Muscle of arm (tissue), 12 donors: Measurements from ENCODE around the gene DSC2. TPM values are rescaled to one million over a fixed set of nuclear protein-coding genes. Genes with fewer than 3 reads are reported as not detected.

ENCODE experiments used
- DNase-seq: peaks from one replicate; pipeline ENCODE4 v3.0.0-alpha.2; 2013
- polyA plus RNA-seq, 12 donors: library from polyadenylated mRNA; unstranded; fragments of 120-200 nt; gene quantifications; one replicate each; pipeline ENCODE4 v1.2.1, GENCODE V29; 2013; ENCODE audit not compliant: insufficient read length in 12 of 12

The DSC2 gene
- polyA plus RNA-seq, 12 donors, result 4.2 to 35.1 (median 7.0) TPM; not detected in 1

DNA sequence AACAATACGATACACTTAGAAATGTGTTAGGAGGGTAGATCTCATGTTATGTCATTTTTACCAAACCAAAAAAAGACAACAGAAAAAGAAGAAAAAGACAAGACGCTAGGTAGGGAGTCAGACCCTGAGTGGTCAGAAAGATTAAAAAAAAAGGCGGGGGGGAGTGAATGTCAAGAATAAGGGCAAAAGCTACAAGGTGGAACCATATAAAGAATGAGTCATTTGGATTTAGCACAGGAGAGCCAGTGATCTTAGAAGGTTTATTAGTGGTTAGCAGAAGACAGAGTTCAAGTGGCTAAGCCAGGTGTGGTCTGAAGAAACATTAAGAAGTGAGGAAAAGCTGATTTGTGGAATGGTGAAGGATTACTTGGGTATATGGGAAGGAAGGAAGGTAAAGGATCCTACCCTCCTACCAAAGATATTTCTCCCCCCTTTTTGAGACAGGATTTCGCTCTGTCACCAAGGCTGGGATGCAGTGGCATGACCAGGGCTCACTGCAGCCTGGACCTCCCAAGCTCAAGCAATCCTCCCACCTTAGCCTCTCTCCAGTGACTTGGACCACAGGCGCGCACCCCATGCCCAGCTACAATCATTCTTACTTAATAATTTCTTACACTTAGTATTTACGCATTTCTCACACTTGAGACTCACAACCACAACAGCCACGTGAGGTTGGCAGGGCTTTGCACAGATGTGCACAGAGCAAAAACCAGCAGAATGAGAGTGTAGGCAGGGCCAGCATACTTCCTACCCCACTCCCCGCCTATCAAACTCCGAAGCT, 2.6 kb downstream of the DSC2 start:
- no peak for DNase-seq

DNA sequence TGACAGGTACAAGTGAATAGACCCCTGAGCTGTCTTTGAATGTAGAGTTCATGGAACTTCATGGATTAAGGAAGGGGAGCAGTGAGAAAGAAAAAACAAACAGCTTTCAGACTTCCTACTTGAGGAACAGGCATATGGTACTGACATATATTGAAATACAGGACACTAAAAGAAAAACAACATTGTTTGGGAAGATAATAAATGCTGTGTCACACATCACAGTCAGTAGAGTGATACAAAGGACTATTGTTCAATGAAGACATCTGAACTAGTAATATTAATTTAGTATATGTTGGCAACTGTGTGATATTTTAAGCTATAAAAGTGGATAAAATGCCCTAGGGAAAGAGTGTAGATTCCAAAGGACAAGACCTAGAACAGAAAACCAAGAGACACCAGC, 3.3 kb downstream of the DSC2 start:
- DNase-seq, result no peak

DNA sequence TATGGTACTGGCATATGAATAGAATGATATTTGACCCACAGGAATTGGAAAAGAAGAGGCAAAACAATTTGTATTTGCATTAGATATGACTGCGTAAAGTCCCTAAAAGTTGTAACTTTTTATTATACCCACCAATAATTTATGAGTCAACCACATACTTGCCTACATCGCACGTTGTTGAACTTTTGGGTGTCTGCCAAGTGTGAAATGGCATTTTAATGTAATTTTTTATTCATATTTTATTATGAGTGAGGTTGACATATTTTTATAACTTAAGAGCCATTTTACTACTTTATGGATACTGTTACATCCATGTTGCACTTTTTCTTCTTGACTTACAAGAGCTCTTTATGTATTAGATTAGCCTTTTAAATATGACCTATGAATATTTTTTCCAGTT, 4.6 kb downstream of the DSC2 start:
- DNase-seq, result no peak

DNA sequence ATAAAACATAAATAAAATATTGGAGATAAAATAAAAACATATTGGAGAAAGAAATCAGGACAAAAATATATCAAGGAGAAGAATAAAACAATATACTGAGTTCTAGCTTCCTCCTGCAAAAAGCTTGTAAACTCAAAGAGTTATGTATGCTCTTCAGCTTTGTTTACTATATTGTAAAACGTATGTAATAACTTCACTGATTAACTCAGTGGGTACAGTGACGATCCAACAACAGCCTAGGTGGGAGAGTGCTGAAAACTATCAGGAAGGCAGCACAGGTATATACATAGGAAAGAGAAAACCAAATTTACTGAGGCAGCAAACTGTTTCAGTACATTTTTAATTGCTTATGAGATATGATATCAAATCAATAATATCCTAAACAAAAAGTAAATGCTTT, 8.3 kb downstream of the DSC2 start:
- no peak for DNase-seq

DNA sequence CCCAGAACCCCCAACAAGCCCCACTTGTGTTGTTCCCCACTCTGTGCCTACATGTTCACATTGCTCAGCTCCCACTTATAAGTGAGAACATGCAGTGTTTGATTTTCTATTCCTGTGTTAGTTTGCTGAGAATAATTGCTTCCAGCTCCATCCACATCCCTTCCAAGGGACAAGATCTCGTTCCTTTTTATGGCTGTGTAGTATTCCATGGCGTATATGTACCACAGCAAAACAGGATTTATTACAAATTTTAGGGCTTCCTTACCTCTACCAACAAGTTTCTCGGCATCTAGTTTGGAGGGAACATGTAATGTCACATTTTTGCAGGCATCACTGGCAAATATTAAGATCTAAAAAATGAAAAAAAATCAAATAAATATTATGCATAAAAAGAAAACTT, 8.9 kb downstream of the DSC2 start:
- DNase-seq, result no peak

DNA sequence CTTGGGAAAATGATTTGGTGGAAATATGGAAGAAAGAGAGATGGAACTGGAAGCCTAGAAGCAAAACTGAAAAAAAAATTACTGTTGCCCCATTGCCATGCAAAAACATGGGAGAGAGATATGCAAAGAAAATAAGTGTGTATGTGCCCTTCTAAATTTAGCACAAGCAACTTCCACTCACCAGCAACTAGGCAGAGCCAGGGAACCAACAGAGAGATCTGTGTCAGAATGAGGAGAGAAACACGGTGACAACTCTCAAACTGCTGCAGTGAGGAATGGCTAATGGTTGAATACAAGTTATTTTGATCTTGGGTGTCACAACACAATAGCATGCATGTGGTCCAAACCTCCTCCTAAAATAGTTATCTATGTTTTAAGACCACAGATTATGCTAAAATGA, 10.9 kb downstream of the DSC2 start:
- DNase-seq, result no peak

DNA sequence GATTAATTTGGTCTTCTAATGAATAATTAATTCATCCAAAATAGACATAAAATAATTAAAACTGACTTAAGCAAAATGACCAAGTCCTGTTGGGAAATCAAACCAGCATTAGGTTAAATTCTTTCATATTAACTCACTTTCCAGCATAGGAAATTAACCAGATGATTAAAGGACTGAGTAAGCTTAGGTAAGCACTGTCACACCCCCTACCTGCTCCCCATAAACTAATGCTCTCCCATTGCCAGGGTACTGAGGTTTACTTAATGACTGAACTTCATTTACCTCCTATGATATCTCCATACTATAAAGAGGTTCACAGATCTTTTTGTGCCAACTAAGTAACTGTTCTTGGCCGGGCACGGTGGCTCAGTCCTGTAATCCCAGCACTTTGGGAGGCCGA, 13.7 kb downstream of the DSC2 start:
- no peak for DNase-seq

DNA sequence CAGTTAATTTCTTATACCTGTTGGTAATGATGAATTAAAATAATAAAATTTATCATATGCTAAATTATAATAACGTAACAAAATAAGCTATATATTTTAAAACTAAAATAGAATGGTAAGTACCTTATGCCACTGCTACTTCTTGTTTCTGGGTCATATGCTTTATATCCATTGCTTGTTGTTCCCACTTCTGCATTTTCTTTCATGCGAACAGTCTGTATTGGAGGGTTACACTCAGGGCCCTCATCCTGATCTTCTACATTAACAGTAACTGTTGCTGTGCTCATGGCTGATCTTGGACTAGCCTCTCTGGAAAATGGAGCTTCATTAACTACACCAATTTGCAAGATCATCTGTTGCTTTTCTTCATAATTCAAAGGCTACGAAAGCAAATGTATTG, 22.2 kb downstream of the DSC2 start:
- DNase-seq, result no peak

DNA sequence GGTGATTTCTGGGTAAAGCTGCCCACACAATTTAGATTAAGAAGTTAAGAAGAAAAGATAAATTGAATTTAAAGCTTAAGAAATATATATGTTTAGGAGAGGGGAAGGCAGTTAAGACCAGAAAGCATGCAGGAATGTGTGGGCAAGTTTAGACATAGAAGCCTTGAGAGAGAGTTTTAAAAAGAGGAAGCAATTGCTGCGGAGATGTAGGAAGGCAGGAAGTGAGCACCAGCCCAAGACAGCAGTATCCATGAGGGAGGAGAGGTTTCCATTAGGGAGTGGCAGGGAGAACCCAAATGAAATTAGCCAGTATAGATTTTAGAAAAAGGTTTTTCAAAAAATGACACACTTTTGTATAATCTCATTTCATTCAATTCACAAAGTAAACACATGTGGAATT, 24.3 kb downstream of the DSC2 start:
- no peak for DNase-seq

DNA sequence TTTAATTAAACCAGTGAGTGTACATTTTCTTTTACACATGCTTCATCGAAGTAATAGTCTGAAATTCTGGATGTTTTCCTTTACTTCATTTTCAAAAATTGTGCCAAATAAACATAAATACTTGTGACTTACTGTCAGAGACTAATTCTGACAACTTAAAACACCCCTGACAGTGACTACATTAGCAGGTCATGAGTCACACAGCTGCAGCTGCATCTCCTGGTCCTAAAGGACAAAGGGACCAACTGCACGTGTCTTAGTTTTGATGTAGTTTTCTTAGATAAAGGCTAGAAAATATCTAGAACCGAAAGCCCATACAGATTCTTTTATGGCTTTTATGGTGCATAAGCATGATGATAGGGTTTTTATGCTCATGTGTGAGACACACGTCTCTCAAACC, 30.0 kb downstream of the DSC2 start:
- DNase-seq, result no peak

DNA sequence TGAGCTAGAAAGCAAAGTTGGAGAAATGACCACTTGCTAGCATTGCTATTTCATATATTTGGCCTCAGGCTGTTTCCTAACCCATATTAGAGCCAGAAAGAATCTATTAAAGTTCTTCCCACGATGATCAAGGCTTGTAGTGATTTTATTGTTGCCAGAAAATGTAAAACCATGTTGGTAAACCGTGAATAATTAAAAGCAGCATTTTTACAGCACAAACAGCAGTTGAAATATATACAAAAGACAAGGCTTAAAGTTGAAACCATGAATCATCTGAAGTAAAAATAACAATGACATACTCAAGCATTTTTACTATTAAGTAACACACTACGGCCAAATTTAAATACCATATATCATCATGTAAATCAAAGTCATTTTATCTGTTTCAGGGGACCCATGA, 32.0 kb downstream of the DSC2 start:
- no peak for DNase-seq

DNA sequence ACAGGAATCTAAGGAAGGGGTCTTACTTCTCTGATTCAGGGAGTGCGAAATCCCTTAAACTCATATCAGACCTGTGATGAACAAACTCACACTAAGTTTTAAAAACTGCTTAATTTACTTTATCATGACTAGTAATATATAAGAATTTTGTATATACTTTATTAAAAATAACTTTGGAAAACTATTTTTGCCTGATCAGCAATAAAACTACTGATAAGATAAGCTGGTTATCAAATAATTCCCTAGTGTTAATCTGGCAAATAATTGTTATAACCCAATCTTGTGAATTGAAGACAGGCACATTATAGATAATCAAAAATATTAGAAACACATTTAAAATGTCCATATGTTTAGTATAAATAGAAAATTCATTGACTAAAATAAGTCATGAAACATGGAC, 36.0 kb downstream of the DSC2 start:
- no peak for DNase-seq

DNA sequence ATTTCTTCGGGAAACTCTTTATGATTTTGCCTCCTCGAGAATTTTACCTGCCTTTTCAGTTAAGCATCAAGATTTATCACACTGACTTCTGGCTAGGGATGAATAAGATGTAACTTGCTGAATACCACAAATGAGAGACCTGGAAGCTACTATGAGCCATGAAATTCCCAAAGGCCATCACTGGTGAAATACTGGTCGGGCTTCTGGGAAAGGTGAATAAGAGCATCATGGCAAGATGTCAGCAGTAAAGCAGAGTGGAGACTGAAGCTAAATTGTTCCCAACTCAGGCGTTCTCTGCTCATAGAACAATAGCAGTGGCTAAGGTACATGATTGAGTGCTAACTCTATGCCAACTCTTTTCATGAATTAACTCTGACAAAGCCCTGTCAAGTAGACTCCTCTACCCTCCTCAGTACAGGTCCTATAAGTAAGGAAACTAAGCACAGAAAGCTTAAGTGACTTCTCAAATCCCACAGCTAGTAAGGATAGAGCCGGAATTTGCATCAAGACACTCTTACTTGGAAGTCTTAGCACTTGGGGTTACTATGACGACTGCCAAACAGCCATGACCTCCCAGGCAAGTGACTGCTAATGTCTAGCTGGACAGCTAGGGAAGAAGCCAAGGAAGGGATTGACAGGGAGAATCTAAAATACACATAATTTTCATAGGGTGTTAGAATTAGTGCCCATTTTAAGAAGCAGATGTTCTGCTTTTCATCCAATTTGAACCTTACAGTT, 37.0 kb downstream of the DSC2 start:
- no peak for DNase-seq

DNA sequence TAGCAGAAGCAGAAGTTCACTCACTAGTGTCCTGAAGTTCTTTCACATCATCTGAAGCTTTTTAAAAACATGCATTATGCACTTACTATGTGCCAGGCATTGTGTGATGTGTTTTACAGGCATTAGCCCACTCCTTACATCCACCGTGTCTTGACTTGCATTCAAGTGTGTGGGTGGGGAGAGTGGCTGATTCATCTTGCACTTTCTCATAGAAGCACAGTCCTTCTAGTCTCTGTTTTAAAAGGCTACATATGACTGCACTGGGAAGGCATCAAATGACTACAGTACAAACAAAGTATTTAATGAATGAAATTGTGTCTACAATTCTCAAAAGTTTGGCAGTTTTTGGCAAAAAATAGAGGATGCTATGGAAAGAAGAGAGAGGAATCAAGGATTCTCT, 38.1 kb downstream of the DSC2 start:
- no peak for DNase-seq

DNA sequence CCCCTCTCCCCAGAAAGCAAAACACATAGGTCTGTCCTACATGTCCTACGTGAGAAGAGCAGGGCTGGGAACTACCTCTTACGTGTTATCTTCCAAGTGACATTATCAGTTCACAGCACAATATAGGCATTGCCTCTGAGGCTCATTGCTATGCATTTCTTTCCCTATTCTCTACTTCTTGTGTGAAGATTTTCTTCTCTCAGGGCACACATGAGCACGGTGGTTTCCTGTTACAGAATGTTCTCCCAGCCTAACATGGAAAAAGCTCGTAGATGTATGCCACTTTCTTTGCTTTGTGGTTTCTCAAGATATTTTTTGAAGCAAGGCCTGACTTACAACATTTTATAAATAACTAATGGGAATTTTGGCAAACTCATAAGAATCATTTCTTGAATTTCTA, 40.3 kb downstream of the DSC2 start:
- no peak for DNase-seq

DNA sequence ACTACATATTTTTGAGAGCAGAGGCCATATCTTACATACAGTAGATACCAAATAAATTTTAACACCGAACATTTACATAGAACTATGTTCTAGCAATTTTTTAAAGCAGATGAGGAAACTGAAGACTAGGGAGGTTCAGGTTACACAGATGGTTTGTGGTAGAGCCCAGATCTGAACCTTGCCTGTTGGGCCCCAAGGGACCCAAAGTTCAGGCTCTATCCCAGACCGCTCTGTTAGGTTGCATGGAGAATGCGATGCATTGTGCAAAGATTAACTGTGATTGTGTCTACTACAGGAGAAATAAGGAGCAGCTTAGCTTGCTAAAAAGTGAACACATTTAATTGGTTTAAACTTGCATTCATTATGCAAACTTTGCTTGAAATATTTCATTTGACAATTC, 43.3 kb downstream of the DSC2 start:
- no peak for DNase-seq

DNA sequence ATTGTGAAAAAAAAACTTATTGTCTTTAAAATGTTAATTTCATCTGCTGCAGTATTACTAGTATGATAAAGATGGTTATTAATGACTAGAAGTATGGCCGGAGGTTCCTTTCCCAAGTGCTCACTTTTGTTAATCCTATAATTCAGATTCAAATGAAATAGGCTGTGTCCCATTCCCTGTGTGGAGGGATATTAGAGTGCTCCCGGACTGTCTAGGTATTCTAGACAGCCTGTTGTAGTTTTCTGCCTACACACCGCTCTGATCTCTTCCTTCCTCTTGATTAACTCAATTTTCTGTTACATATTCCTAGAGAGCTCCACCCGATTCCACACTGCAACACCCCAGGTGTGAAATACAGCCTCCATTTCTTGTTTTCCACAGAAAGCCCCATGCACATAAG, 44.3 kb downstream of the DSC2 start:
- DNase-seq, result no peak

DNA sequence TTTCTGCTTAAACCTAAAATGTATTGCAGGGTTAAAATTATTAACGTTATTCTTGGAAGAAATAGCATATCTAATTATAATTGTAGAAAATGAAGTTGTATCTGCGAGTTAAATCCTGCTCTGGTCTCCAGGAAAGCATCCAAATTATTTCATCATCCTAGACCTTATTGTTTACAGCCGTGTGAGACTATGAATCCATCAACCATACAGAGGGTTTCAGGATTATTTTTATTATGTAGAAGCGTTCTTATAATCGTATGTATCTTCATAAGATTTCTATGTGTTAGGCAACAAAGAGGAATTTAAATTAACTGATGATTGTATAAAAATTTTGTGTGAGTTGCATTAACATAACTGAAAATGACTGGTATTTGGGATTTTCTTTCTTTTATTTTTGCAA, 45.2 kb downstream of the DSC2 start:
- no peak for DNase-seq

DNA sequence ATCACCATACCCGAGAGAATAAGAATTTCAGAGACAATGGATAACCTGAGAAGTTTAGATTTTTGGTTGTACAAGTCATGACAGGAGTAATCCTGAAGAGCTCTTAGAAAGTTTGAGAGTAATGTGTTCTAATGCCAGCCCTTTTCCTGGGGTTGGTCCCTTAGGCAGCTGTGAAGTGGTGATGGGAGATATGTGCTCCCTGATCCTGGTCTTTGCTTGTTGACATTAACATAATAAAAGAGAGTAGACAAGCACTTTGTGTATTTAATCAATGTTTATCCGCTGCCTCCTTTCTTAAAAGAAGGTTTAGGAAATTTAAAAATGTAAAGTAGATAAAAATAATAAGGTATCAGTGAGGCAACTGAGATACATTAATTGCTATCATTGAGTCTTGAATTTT, 45.9 kb downstream of the DSC2 start:
- no peak for DNase-seq

DNA sequence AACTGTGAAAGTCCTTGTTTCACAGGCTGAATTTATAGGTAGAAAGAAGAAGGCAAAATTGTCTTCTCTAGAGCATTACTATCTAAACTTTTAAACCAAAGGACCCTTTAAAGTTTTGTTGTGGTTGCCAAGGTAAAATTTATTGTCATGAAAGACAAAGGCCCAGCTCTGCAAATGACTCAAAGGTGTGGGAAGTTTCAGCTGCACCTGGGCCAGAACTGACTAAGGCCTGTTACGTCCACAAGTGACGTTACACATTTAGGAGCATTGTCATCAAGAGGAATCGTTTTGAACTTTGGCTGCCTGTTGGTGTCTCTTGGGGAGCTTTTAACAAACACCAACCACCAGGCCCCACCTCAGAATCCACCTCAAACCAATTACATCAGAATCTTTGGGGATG, 51.6 kb downstream of the DSC2 start:
- DNase-seq, result no peak

DNA sequence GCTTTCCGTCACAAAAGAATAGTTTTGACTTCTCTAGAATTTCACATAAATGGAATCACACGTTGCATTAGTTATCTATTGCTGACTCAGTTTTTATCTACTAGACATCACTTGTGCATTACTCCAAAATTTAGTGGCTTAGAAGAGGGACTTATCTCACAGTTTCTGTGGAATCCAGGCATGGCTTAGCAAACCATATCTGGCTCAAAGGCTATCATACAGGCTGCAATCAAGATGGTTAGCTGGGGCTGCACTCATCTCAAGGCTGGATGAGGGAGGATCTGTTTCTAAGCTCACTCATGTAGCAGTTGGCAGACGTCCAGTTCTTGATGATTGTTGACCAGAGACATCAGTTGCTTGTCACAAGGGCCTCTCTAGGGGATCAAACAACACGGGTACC, 53.0 kb downstream of the DSC2 start:
- no peak for DNase-seq

DNA sequence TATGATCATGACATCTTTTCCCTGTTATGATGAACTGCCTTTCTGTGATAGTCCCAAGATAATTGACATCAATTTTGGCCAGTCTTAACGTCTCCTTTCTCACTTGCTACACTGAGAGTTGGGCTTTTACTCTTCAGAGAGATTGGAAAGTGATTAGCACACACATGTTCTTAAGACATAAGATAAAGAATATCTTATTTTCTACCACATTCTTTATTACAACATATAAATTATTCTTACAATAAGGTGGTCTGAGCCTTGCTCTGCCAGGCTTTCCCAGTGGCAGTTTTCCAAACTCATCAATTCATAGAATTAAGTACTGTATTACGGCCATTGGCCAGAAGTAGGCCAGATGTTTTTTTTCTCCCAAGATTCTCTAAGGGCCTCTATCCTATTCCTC, 54.0 kb downstream of the DSC2 start:
- no peak for DNase-seq

DNA sequence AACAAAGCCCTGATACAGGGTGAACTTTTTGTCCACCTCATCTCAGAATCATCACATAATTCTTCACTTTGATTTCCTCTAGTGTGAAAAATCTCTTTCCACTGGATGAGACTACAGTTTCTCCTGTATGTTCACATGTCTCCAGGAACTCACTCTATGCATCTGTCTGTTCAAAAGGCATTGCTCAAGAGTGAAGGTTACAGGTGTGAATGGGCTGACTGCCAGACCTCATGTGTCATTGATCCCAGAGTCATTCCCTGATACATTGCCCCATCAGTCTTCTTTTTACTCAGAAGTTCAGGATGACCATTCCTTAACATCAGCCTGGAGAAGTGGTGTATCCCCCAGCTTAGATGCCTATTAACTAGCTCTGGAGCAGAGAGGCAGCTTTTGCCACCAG, 55.3 kb downstream of the DSC2 start:
- no peak for DNase-seq

DNA sequence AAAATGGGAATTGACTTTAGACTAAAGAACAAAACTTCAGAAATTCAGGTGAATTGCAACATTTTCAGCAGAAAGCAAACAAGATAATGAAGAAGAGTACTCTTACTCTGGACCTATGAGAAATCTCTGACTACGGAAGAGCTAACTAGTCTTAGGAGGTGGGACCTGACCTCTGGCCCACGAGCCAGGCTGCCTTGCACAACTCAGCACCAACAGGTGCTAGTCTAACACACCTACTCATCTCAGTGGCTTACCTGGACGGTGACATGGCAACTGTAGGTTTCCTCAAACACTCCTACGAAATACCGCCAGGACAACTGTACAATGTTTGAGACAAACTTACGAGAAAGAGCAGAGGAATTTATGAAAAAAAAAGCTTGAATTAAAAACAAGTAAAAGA, 56.6 kb downstream of the DSC2 start:
- no peak for DNase-seq
